Activated CD8-positive, alpha-beta memory T cell treated with anti-CD3 and anti-CD28 coated beads, Interleukin-2, amount 10 ng/mL, durations not matched to agents 7 days and 5 days (primary cell): ENCODE data around the gene CA10. TPM values are rescaled to one million over a fixed set of nuclear protein-coding genes. Genes with fewer than 3 reads are reported as not detected.

Experiments used
- ATAC-seq: fragments of 150-1000 bp; cut with Tn5 transposase; one replicate; pipeline ENCODE4 v1.10.0; 2021; ENCODE audit warnings: moderate library complexity
- CTCF ChIA-PET: fragments of 350-600 bp; sonication (Branson Sonifier 250); formaldehyde crosslinking; loops from one replicate; lab custom pipeline; 2021; ENCODE audit warnings: antibody characterized with exemption; lab: Charles Lee
- DNase-seq: peaks from one replicate; pipeline ENCODE4 v3.0.0-alpha.2; 2020
- H3K27ac Mint-ChIP-seq: one replicate; pipeline ENCODE4 v1.8.0; 2021; ENCODE audit warnings: mild to moderate bottlenecking, mixed read lengths
- H3K27me3 Mint-ChIP-seq: one replicate; pipeline ENCODE4 v1.8.0; 2021; ENCODE audit warnings: mixed read lengths
- H3K36me3 Mint-ChIP-seq: one replicate; pipeline ENCODE4 v1.8.0; 2021; ENCODE audit warnings: mild to moderate bottlenecking, mixed read lengths
- H3K4me1 Mint-ChIP-seq: one replicate; pipeline ENCODE4 v1.8.0; 2021; ENCODE audit warnings: mixed read lengths
- H3K4me3 Mint-ChIP-seq: one replicate; pipeline ENCODE4 v1.8.0; 2021; ENCODE audit warnings: mild to moderate bottlenecking, moderate library complexity, mixed read lengths
- H3K9me3 Mint-ChIP-seq: one replicate; pipeline ENCODE4 v1.8.0; 2022; ENCODE audit warnings: low read depth, mixed read lengths
- total RNA-seq, 2 experiments: library from RNA; stranded (reverse); gene quantifications; one replicate each; pipeline ENCODE4 v1.2.3, GENCODE V29; 2021

Gene CA10
- total RNA-seq, 2 experiments from 2014 or later = 0.09 to 0.30 TPM

DNA sequence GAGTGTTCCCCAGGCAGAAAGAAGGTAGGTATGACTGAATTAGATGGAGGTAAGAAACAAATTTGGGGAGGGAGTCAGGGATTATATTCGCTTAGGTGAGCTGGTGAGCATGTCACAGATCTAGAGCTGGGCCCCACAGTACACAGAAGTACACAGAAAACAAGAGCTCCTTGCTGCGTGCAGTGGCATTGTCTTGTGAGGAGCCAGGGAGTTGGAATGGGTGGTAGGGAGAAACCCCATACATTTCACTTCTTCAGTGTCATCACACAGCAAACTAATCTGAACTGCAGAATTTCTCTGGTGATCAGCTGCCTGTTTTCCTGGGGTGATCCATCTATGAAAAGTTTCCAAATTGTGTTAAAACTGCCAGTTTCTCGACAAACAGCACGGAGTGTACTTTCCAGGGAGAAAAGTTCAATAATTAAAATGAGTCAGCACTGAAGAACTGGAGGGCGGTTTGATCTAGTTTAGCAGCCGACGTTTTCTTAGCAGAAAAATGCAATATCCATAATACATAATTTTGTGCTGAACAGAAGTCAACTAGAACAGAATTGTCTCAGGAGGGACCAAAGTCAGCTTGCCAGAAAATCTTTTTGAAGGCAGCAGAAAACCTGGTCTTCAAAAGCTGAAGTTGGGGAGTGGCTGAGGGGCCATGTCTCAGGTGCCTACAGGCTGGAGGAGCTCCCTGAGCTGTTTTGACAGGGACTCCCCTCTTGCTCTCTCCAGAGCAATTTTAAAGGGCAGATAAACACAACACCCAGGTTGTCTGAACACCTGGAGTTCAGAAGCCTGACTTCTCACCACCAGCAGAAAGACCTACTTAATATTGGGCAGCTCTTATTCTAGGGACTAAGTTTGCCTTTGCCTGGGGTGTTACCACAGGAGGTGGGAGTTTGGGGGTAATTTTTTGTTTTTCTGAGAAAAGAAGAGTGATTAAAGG lies 448.6 kb downstream of the CA10 start:
- no peak overlapping the region for H3K27ac Mint-ChIP-seq
- no peak for ATAC-seq

DNA sequence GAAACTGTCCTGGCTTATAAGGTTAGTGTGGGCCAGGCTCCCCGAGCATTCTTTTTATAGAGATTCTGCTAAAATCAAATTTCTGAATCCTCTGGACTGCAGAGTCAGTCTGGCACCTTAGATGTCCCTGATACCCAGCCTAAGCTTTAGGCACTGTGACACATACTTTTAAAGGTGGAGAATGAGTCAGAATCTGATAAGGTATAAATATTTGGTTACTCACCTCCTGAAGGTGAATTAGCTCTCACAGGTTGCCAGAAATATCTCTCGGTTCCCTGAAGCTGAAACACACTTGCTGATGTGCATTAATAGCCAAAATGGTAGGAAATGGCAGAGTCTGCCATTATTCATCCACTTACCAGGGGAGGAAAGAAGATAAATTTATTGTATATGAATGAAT lies 451.3 kb downstream of the CA10 start:
- CTCF ChIA-PET = no interaction called here
- Mint-ChIP-seq H3K27me3 (peaks cover 10% of the 10 kb centered on the region), H3K4me1 (no peaks in the 10 kb centered on the region), H3K27ac (no peak overlapping the region), H3K4me3 (no peak overlapping the region), H3K36me3 (no peaks in the 10 kb centered on the region), H3K9me3 (no peaks in the 10 kb centered on the region)
- ATAC-seq (no peak), DNase-seq (no peak)

More for the DNA sequence above, 448.6 kb downstream of the CA10 start:
- Mint-ChIP-seq H3K27me3 (peaks cover 10% of the 10 kb centered on the region), H3K4me3 (no peak overlapping the region), H3K4me1 (no peaks in the 10 kb centered on the region), H3K36me3 (no peaks in the 10 kb centered on the region), H3K9me3 (no peaks in the 10 kb centered on the region)
- CTCF ChIA-PET = no interaction called here
- DNase-seq = no peak

GRCh38 chr17:51706093-51706492 lies 452.4 kb downstream of the CA10 start:
- H3K36me3 Mint-ChIP-seq = no peaks in the 10 kb centered on the region
- H3K4me3 Mint-ChIP-seq = no peak overlapping the region
- ATAC-seq (no peak), DNase-seq (no peak)
- H3K9me3 Mint-ChIP-seq = no peaks in the 10 kb centered on the region
- peaks cover 3% of the 10 kb centered on the region for H3K27me3 Mint-ChIP-seq
- no peaks in the 10 kb centered on the region for H3K4me1 Mint-ChIP-seq
- no peak overlapping the region for H3K27ac Mint-ChIP-seq
- CTCF ChIA-PET = no interaction called here

- no peak overlapping the region for H3K27ac Mint-ChIP-seq
- H3K4me3 Mint-ChIP-seq = no peak overlapping the region
- H3K27me3 Mint-ChIP-seq = no peaks in the 10 kb centered on the region
- H3K4me1 Mint-ChIP-seq = no peaks in the 10 kb centered on the region
- no peaks in the 10 kb centered on the region for H3K9me3 Mint-ChIP-seq
- DNase-seq = no peak
- H3K36me3 Mint-ChIP-seq = no peaks in the 10 kb centered on the region
- CTCF ChIA-PET = no interaction called here
- ATAC-seq = no peak
Observed at GRCh38 chr17:51703361-51704341, 454.9 kb downstream of the CA10 start.

DNA sequence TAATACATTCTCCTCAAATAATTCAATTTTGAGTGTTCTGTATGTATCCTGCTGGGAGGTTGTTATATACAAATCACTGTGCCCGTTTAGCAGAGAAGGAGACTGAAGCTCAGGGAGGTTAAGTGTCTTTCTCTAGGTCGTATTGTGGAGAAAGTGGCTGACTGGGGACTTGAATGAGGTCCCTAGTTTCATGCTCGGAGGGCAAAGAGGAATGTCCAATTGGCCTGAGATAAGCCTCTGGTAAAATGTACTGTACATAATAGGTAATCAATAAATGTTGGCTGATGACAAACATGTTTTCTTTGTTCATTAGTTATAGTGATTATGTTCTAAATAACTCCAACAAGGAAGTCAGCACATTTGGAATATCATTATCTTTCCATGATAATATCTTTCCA lies 455.6 kb downstream of the CA10 start:
- Mint-ChIP-seq H3K27me3 (no peaks in the 10 kb centered on the region), H3K36me3 (no peaks in the 10 kb centered on the region), H3K4me3 (no peak overlapping the region), H3K27ac (no peak overlapping the region), H3K9me3 (no peaks in the 10 kb centered on the region), H3K4me1 (no peaks in the 10 kb centered on the region)
- ATAC-seq = no peak
- DNase-seq = no peak
- CTCF ChIA-PET = no interaction called here

DNA sequence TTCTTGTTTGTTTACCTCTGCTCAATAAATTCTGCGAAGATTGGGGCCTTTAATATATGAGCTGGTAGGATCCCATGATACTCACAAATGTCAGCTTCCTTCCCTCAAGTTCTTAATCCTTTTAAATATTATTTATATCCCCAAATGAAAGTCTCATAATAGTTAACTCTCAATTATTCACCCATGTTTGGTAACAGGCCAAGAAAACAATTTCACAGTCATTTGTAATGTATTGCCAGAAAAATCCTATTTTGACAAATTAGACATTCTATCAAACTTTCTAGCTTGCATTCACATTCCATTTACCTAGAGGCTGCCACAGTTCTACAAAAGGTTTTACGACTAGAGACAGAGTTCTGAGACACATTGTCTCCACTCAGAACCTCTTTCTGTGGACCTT lies 457.0 kb downstream of the CA10 start:
- no peaks in the 10 kb centered on the region for H3K9me3 Mint-ChIP-seq
- H3K4me1 Mint-ChIP-seq = no peaks in the 10 kb centered on the region
- peaks cover 2% of the 10 kb centered on the region for H3K27me3 Mint-ChIP-seq
- no peak overlapping the region for H3K4me3 Mint-ChIP-seq
- CTCF ChIA-PET = no interaction called here
- H3K36me3 Mint-ChIP-seq = no peaks in the 10 kb centered on the region
- H3K27ac Mint-ChIP-seq = no peak overlapping the region
- DNase-seq (no peak), ATAC-seq (no peak)

GRCh38 chr17:51700011-51700760 lies 458.3 kb downstream of the CA10 start:
- H3K4me3 Mint-ChIP-seq = no peak overlapping the region
- ATAC-seq (no peak), DNase-seq (no peak)
- CTCF ChIA-PET = no interaction called here
- no peaks in the 10 kb centered on the region for H3K9me3 Mint-ChIP-seq
- H3K27me3 Mint-ChIP-seq = peaks cover 2% of the 10 kb centered on the region
- H3K27ac Mint-ChIP-seq = no peak overlapping the region
- H3K36me3 Mint-ChIP-seq = no peaks in the 10 kb centered on the region
- no peaks in the 10 kb centered on the region for H3K4me1 Mint-ChIP-seq

- no peak for ATAC-seq
- H3K27ac Mint-ChIP-seq = no peak overlapping the region
- no peak overlapping the region for H3K4me3 Mint-ChIP-seq
- DNase-seq = no peak
- H3K36me3 Mint-ChIP-seq = no peaks in the 10 kb centered on the region
- no peaks in the 10 kb centered on the region for H3K9me3 Mint-ChIP-seq
- CTCF ChIA-PET = no interaction called here
- H3K27me3 Mint-ChIP-seq = peaks cover 2% of the 10 kb centered on the region
- H3K4me1 Mint-ChIP-seq = no peaks in the 10 kb centered on the region
Observed at GRCh38 chr17:51699303-51699702, 459.2 kb downstream of the CA10 start.

- no peak for DNase-seq
- Mint-ChIP-seq H3K4me1 (no peaks in the 10 kb centered on the region), H3K9me3 (peaks cover 3% of the 10 kb centered on the region), H3K27me3 (peaks cover 2% of the 10 kb centered on the region), H3K27ac (no peak overlapping the region), H3K36me3 (no peaks in the 10 kb centered on the region), H3K4me3 (no peak overlapping the region)
- no peak for ATAC-seq
- CTCF ChIA-PET = no interaction called here
Observed at GRCh38 chr17:51692917-51693316, 465.6 kb downstream of the CA10 start.

DNA sequence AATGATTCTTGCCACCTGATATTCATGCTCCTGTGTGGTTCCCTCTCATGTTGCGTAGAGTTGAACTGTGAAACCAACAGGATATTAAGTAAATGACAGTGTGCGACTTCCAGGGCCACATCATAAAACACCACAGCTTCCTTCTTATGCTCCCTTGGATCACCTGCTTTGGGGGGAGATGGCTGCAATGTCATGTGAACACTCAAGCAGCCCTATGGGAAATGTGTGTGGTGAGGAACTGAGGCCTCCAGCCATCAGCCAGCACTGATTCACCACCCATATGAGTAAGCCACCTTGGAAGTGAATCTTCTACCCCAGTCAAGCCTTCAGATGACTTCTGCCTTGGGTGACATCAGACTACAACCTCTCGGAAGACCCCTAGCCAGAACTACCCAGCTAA lies 470.6 kb downstream of the CA10 start:
- no peak for DNase-seq
- H3K4me3 Mint-ChIP-seq = no peak overlapping the region
- H3K36me3 Mint-ChIP-seq = no peaks in the 10 kb centered on the region
- peaks cover 3% of the 10 kb centered on the region for H3K9me3 Mint-ChIP-seq
- no peaks in the 10 kb centered on the region for H3K4me1 Mint-ChIP-seq
- peaks cover 2% of the 10 kb centered on the region for H3K27me3 Mint-ChIP-seq
- no peak overlapping the region for H3K27ac Mint-ChIP-seq
- CTCF ChIA-PET = no interaction called here
- ATAC-seq = no peak

- H3K36me3 Mint-ChIP-seq = no peaks in the 10 kb centered on the region
- H3K9me3 Mint-ChIP-seq = no peaks in the 10 kb centered on the region
- no peak overlapping the region for H3K4me3 Mint-ChIP-seq
- no peaks in the 10 kb centered on the region for H3K4me1 Mint-ChIP-seq
- no peak overlapping the region for H3K27ac Mint-ChIP-seq
- ATAC-seq = no peak
- CTCF ChIA-PET = no interaction called here
- peaks cover 2% of the 10 kb centered on the region for H3K27me3 Mint-ChIP-seq
- no peak for DNase-seq
Observed at GRCh38 chr17:51685287-51685909, 473.1 kb downstream of the CA10 start.

- Mint-ChIP-seq H3K4me3 (no peak overlapping the region), H3K27ac (no peak overlapping the region), H3K27me3 (peaks cover 2% of the 10 kb centered on the region), H3K9me3 (no peaks in the 10 kb centered on the region), H3K4me1 (no peaks in the 10 kb centered on the region), H3K36me3 (no peaks in the 10 kb centered on the region)
- CTCF ChIA-PET = no interaction called here
- ATAC-seq (no peak), DNase-seq (no peak)
Observed at GRCh38 chr17:51684214-51684613, 474.3 kb downstream of the CA10 start.

DNA sequence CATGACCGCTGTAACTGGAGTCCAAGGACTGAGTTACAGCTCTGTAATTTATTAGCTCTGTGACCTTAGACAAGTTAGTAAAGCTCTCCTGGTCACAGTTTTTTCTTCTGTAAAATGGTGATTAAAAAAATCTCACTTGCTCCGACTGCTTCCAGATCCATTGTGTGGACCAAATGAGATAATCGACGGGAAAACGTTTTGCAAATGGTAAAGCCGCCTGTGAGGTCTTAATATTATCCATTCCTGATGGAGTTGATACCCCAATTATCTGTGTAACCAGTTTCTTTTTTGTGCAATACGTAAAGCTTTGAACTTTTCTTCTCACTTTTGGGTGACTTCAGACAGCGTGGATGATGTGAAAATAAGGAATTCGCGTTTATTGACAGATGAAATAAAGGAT lies 475.2 kb downstream of the CA10 start:
- CTCF ChIA-PET = no interaction called here
- H3K4me1 Mint-ChIP-seq = no peaks in the 10 kb centered on the region
- no peaks in the 10 kb centered on the region for H3K9me3 Mint-ChIP-seq
- ATAC-seq = no peak
- peaks cover 2% of the 10 kb centered on the region for H3K27me3 Mint-ChIP-seq
- H3K27ac Mint-ChIP-seq = no peak overlapping the region
- no peak overlapping the region for H3K4me3 Mint-ChIP-seq
- no peaks in the 10 kb centered on the region for H3K36me3 Mint-ChIP-seq
- no peak for DNase-seq
